ENCODE results near the gene HEATR5B.

GRCh38 chr2:37132914-37133313, 48.7 kb upstream of the HEATR5B start:
- no peak for TF ChIP-seq CTCF (IDR thresholded peaks at IDR 0.05; ENCODE audit: low read depth, low read length)
- TF ChIP-seq POLR2A (IDR thresholded peaks at IDR 0.05; ENCODE audit: extremely low read depth, insufficient read length), result no peak
